ENCODE data around the gene CFAP46.

Gene CFAP46

GRCh38 chr10:132765435-132765834, 176.9 kb downstream of the CFAP46 start:
- H3K4me1 ChIP-seq = no peaks in the 10 kb centered on the region
- intact Hi-C loops (cut with DNase I; ENCODE audit: low total_unique reads) = no loop called here
- H3K27me3 ChIP-seq = no peaks in the 10 kb centered on the region
- TF ChIP-seq CTCF (IDR thresholded peaks at IDR 0.05) = no peak
- DNase-seq = no peak
- H3K4me3 ChIP-seq = no peak overlapping the region
- H3K27ac ChIP-seq = no peak overlapping the region
- H3K9me3 ChIP-seq = no peaks in the 10 kb centered on the region
- peaks cover 37 to 75% (median 71%) of the 10 kb centered on the region in 3 donors for H3K36me3 ChIP-seq

- DNase-seq = no peak
- Histone ChIP-seq H3K4me3 (no peak overlapping the region), H3K27ac (no peak overlapping the region), H3K9me3 (no peaks in the 10 kb centered on the region), H3K4me1 (no peaks in the 10 kb centered on the region), H3K36me3 (peaks cover 34 to 75% (median 73%) of the 10 kb centered on the region in 3 donors), H3K27me3 (no peaks in the 10 kb centered on the region)
- intact Hi-C loops (cut with DNase I; ENCODE audit: low total_unique reads) = no loop called here
- TF ChIP-seq CTCF (IDR thresholded peaks at IDR 0.05) = no peak
These were observed 178.3 kb downstream of the CFAP46 start for GRCh38 chr10:132764108-132764507.

GRCh38 chr10:132763545-132763944, 178.8 kb downstream of the CFAP46 start:
- TF ChIP-seq CTCF (IDR thresholded peaks at IDR 0.05) = no peak
- intact Hi-C loops (cut with DNase I; ENCODE audit: low total_unique reads) = no loop called here
- H3K4me1 ChIP-seq = no peaks in the 10 kb centered on the region
- H3K9me3 ChIP-seq = no peaks in the 10 kb centered on the region
- H3K36me3 ChIP-seq = peaks cover 32 to 75% (median 73%) of the 10 kb centered on the region in 3 donors
- no peak overlapping the region for H3K27ac ChIP-seq
- no peak overlapping the region for H3K4me3 ChIP-seq
- DNase-seq = no peak
- H3K27me3 ChIP-seq = no peaks in the 10 kb centered on the region

GRCh38 chr10:132762267-132762666, 180.1 kb downstream of the CFAP46 start:
- no peak overlapping the region for H3K27ac ChIP-seq
- no peak for TF ChIP-seq CTCF (IDR thresholded peaks at IDR 0.05)
- H3K36me3 ChIP-seq = peaks cover 30 to 73% (median 73%) of the 10 kb centered on the region in 3 donors
- no peak for DNase-seq
- H3K27me3 ChIP-seq = no peaks in the 10 kb centered on the region
- H3K4me3 ChIP-seq = no peak overlapping the region
- no peaks in the 10 kb centered on the region for H3K4me1 ChIP-seq
- intact Hi-C loops (cut with DNase I; ENCODE audit: low total_unique reads) = no loop called here
- no peaks in the 10 kb centered on the region for H3K9me3 ChIP-seq

- H3K27me3 ChIP-seq = no peaks in the 10 kb centered on the region
- H3K4me3 ChIP-seq = no peak overlapping the region
- H3K4me1 ChIP-seq = no peaks in the 10 kb centered on the region
- peaks cover 34 to 76% (median 76%) of the 10 kb centered on the region in 3 donors for H3K36me3 ChIP-seq
- intact Hi-C loops (cut with DNase I; ENCODE audit: low total_unique reads) = no loop called here
- no peak overlapping the region for H3K27ac ChIP-seq
- no peaks in the 10 kb centered on the region for H3K9me3 ChIP-seq
- TF ChIP-seq CTCF (IDR thresholded peaks at IDR 0.05) = no peak
- no peak for DNase-seq
These were observed 180.8 kb downstream of the CFAP46 start for GRCh38 chr10:132761395-132762060.

Measured in tibial artery (tissue), 4 donors.